Heart left ventricle (tissue), 16 donors: ENCODE results near the gene STX12. TPM values are rescaled to one million over a fixed set of nuclear protein-coding genes. Genes with fewer than 3 reads are reported as not detected.
"Not testable (repeated sequence)": the region's sequence is repeated elsewhere in the genome, so short reads cannot be mapped to it uniquely, and the experiment has no call there.

Experiments used
- ATAC-seq, 4 donors: fragments of 200-7000 bp; cut with Tn5 transposase; one replicate each; pipeline ENCODE4 v1.9.1; 2020 to 2022; ENCODE audit warnings: moderate library complexity in 4 of 4, mild to moderate bottlenecking in 3 of 4, moderate number of reproducible peaks in 1 of 4
- DNase-seq, 5 donors: peaks; one replicate each; pipeline ENCODE4 v3.0.0-alpha.2; 2020
- H3K27ac ChIP-seq, 12 donors: fragments of 200-600 bp; sonication (generic) in 4 of 12; one replicate each; pipeline versions ENCODE4 v1.5.0 to v1.8.0; 2016 to 2022; ENCODE audit warnings: mild to moderate bottlenecking in 2 of 12
- H3K27me3 ChIP-seq, 9 donors: fragments of 200-600 bp; sonication (generic) in 2 of 9; one replicate each; pipeline versions ENCODE4 v1.5.1 to v1.8.0; 2016 to 2022; ENCODE audit warnings: mild to moderate bottlenecking in 3 of 9
- H3K36me3 ChIP-seq, 9 donors: fragments of 200-600 bp; sonication (generic) in 2 of 9; one replicate each; pipeline versions ENCODE4 v1.5.0 to v1.8.0; 2018 to 2022; ENCODE audit warnings: mild to moderate bottlenecking in 2 of 9
- H3K4me1 ChIP-seq, 12 donors: fragments of 200-600 bp; sonication (generic) in 4 of 12; one replicate each; pipeline versions ENCODE4 v1.5.0 to v1.8.0; 2016 to 2022; ENCODE audit warnings: mild to moderate bottlenecking in 3 of 12
- H3K4me3 ChIP-seq, 12 donors: fragments of 200-600 bp; sonication (generic) in 4 of 12; one replicate each; pipeline versions ENCODE4 v1.5.0 to v1.8.0; 2017 to 2022; ENCODE audit warnings: mild to moderate bottlenecking in 9 of 12, moderate library complexity in 4 of 12
- H3K9me3 ChIP-seq, 12 donors: fragments of 200-600 bp; sonication (generic) in 4 of 12; one replicate each; pipeline versions ENCODE4 v1.5.0 to v1.8.0; 2016 to 2022; ENCODE audit warnings: mild to moderate bottlenecking in 1 of 12
- CTCF ChIP-seq, 12 donors: fragments of 200-600 bp; sonication (generic) in 4 of 12; IDR thresholded peaks; one replicate each; pipeline versions ENCODE4 v1.5.0 to v1.8.0; 2018 to 2022; ENCODE audit warnings: antibody characterized with exemption in 12 of 12, mild to moderate bottlenecking in 5 of 12
- POLR2A ChIP-seq, 2 donors: fragments of 450-650 bp; IDR thresholded peaks; one replicate each; pipeline ENCODE4 v1.6.1; 2017; ENCODE audit warnings: antibody characterized with exemption in 2 of 2, mild to moderate bottlenecking in 2 of 2, moderate library complexity in 2 of 2
- WGBS, 4 donors: extraction: QIAGEN DNeasy Blood & Tissue Kit in 2 of 4; methylation state at CpG; one replicate each; pipeline versions ENCODE4 v1.1.5 to v1.1.7; 2013 to 2018; 5-methylcytosine and 5-hydroxymethylcytosine counted together
- intact Hi-C, 10 donors: fragments of 100-400 bp; cut with DNase I; formaldehyde crosslinking; loops; one replicate each; pipeline versions ENCODE4 v1.11.1 to v1.14.2; 2022
- polyA plus RNA-seq, 2 donors: library from polyadenylated mRNA; stranded (reverse); fragments of 200-250 nt; gene quantifications; one replicate each; pipeline ENCODE4 v1.2.3, GENCODE V29; 2013
- total RNA-seq, 9 donors: library from RNA; depleted of rRNA in 2 of 9; stranded (reverse); fragments of >200 nt in 2 of 9; fragmentation: NEBNext Ultra II Directional in 3 of 9; extraction: Animal tissue kit (Norgen Biotek cat#: 25700) in 3 of 9; gene quantifications; one replicate each; pipeline versions ENCODE4 v1.1.0 to v1.2.4, GENCODE V29; 2016 to 2023
- donor health status: ischemic (EF 13 %, LVEDD 7.1; RV severe dilation, severe dysfunction).
- donor health status: healthy with polysubstance abuse.
- donor health status: DM: no; HTN: yes; CAD: no.
- donor health status: DM: no; HTN: no; CAD: no.
- donor health status: ischemic (EF 25% LVEDD 6.9; RV normal size, moderate dysfunction).
- donor health status: ischemic (EF 25% LVEDD 5.7; RV mildly dilated, moderate dysfunction).
- donor health status: healthy.
- donor health status: DM: yes; HTN: yes; CAD: no.
- donor health status: ischemic (EF 35%, LVEDD 5.7; RV mildly dilated, moderate dysfunction).
- donor health status: nonischemic (EF 11% LVEDD 7.7; RV severe dilation, severe dysfunction).
- donor health status: DM: yes; HTN: yes; CAD: no.
- donor health status: PGD.
- donor health status: ischemic (EF 29% LVEDD 5.4; RV normal size, mild dysfunction).
- donor health status: nonischemic (EF 23%, LVEDD 6.1; RV moderate dilation, normal function).

STX12 gene
- total and polyA plus RNA-seq, 11 donors: 10.7 to 46.8 (median 26.5) TPM

- ATAC-seq (no peak), DNase-seq (no peak)
- Histone ChIP-seq H3K4me1 (no peaks in the 10 kb centered on the region), H3K27me3 (no peaks in the 10 kb centered on the region), H3K4me3 (no peak overlapping the region), H3K36me3 (peaks cover 0 to 67% (median 58%) of the 10 kb centered on the region in 9 donors), H3K9me3 (no peaks in the 10 kb centered on the region), H3K27ac (no peak overlapping the region)
- TF ChIP-seq POLR2A (IDR thresholded peaks at IDR 0.05): no peak
- TF ChIP-seq CTCF (IDR thresholded peaks at IDR 0.05): no peak
- WGBS, 4 donors: 96 to 98% (median 97%) methylated on average over 4 of the region's 4 CpGs
- intact Hi-C loops: no loop called here
These were observed 50.8 kb downstream of the STX12 start for GRCh38 chr1:27823784-27824183.

GRCh38 chr1:27824411-27824810 lies 51.4 kb downstream of the STX12 start:
- TF ChIP-seq POLR2A (IDR thresholded peaks at IDR 0.05): no peak
- no peak for TF ChIP-seq CTCF (IDR thresholded peaks at IDR 0.05)
- DNase-seq (no peak), ATAC-seq (no peak)
- Histone ChIP-seq H3K36me3 (peaks cover 0 to 61% (median 52%) of the 10 kb centered on the region in 9 donors), H3K9me3 (no peaks in the 10 kb centered on the region), H3K27me3 (no peaks in the 10 kb centered on the region), H3K4me3 (no peak overlapping the region), H3K4me1 (no peaks in the 10 kb centered on the region), H3K27ac (no peak overlapping the region)
- intact Hi-C loops: no loop called here
- WGBS, 4 donors: 97 to 99% (median 98%) methylated on average over 4 of the region's 4 CpGs

- H3K9me3 ChIP-seq, intact Hi-C loops, DNase-seq, H3K27me3 ChIP-seq, ATAC-seq: not testable (repeated sequence)
- Histone ChIP-seq H3K4me3 (peak overlapping the region in 3 of 12 donors; percentile 91 to 97 (median 94)), H3K27ac (peak overlapping the region in 3 of 12 donors; percentile 78 to 94 (median 93)), H3K36me3 (peaks cover 0 to 36% (median 24%) of the 10 kb centered on the region in 9 donors), H3K4me1 (peaks cover 8 to 29% (median 17%) of the 10 kb centered on the region in 12 donors)
- WGBS, 4 donors: 77 to 93% (median 88%) methylated on average over 3 to 4 of the region's 4 CpGs
These were observed 56.4 kb downstream of the STX12 start for GRCh38 chr1:27829339-27829960.

- H3K27ac ChIP-seq: peak within 1 kb of the TSS; percentile 73 to 94 (median 90)
- intact Hi-C loops: loop anchor here in 2 of 10 donors (2.0 to 5.0 kb wide), 2 partner anchors 59 to 106 kb away; partner anchors contain the start of genes FAM76A (in 1 of the 2) and STX12 (in 1 of the 2)
- H3K4me3 ChIP-seq: peak within 1 kb of the TSS; percentile 66 to 99 (median 92)
- peak in 1 of 2 donors; percentile 73 for TF ChIP-seq POLR2A (IDR thresholded peaks at IDR 0.05)
- peak in 1 of 12 donors; percentile 17 for TF ChIP-seq CTCF (IDR thresholded peaks at IDR 0.05)
- no peaks in the 10 kb centered on the region for H3K27me3 ChIP-seq
- DNase-seq (peak; percentile 92 to 96 (median 95)), ATAC-seq (peak; percentile 99 to 100 (median 100))
- H3K4me1 ChIP-seq: peaks cover 8 to 34% (median 19%) of the 10 kb centered on the region in 12 donors
- WGBS, 4 donors: 0 to 1% (median 1%) methylated on average over 49 to 60 of the region's 60 CpGs
- no peaks in the 10 kb centered on the region for H3K9me3 ChIP-seq
- peaks cover 0 to 37% (median 27%) of the 10 kb centered on the region in 9 donors for H3K36me3 ChIP-seq
These were observed 57.8 kb downstream of the STX12 start, which contains the start of gene PPP1R8 for GRCh38 chr1:27830621-27831440. TSS of gene PPP1R8 (plus strand) at chr1:27830782. CDS start at chr1:27830836, 54 bp downstream.
